Measurements from ENCODE around the gene SAT1. TPM values are rescaled to one million over a fixed set of nuclear protein-coding genes. Genes with fewer than 3 reads are reported as not detected.

SAT1 gene
- total RNA-seq, 4 donors from 2014 or later, result 116 to 358 (median 220) TPM

DNA sequence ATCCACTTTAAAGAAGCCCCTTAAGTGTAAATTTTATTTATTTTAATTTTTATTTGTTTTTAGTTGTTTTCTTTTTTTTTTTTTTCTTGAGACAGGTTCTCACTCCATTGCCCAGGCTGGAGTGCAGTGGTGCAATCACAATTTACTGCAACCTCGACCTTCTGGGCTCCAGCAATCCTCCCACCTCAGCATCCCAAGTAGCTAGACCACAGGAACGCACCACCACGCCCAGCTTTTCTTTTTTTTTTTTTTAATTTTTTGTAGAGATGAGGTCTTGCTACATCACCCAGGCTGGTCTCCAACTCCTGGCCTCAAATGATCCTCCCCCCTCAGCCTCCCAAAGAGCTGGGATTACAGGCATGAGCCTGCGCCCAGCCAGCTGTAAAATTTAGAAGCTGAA, 6.0 kb downstream of the SAT1 start:
- Histone ChIP-seq H3K4me3 (no peak overlapping the region), H3K27me3 (no peaks in the 10 kb centered on the region), H3K27ac (peak overlapping the region in 1 of 2 donors; percentile 3), H3K36me3 (no peaks in the 10 kb centered on the region), H3K9me3 (no peaks in the 10 kb centered on the region), H3K4me1 (no peaks in the 10 kb centered on the region)
- no peak for TF ChIP-seq POLR2A (IDR thresholded peaks at IDR 0.05)
- TF ChIP-seq, protein P1, sequence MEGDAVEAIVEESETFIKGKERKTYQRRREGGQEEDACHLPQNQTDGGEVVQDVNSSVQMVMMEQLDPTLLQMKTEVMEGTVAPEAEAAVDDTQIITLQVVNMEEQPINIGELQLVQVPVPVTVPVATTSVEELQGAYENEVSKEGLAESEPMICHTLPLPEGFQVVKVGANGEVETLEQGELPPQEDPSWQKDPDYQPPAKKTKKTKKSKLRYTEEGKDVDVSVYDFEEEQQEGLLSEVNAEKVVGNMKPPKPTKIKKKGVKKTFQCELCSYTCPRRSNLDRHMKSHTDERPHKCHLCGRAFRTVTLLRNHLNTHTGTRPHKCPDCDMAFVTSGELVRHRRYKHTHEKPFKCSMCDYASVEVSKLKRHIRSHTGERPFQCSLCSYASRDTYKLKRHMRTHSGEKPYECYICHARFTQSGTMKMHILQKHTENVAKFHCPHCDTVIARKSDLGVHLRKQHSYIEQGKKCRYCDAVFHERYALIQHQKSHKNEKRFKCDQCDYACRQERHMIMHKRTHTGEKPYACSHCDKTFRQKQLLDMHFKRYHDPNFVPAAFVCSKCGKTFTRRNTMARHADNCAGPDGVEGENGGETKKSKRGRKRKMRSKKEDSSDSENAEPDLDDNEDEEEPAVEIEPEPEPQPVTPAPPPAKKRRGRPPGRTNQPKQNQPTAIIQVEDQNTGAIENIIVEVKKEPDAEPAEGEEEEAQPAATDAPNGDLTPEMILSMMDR (IDR thresholded peaks at IDR 0.05), result no peak
- no peak for DNase-seq
- intact Hi-C loops (cut with DNase I; ENCODE audit: low total_unique reads), result no loop called here

DNA sequence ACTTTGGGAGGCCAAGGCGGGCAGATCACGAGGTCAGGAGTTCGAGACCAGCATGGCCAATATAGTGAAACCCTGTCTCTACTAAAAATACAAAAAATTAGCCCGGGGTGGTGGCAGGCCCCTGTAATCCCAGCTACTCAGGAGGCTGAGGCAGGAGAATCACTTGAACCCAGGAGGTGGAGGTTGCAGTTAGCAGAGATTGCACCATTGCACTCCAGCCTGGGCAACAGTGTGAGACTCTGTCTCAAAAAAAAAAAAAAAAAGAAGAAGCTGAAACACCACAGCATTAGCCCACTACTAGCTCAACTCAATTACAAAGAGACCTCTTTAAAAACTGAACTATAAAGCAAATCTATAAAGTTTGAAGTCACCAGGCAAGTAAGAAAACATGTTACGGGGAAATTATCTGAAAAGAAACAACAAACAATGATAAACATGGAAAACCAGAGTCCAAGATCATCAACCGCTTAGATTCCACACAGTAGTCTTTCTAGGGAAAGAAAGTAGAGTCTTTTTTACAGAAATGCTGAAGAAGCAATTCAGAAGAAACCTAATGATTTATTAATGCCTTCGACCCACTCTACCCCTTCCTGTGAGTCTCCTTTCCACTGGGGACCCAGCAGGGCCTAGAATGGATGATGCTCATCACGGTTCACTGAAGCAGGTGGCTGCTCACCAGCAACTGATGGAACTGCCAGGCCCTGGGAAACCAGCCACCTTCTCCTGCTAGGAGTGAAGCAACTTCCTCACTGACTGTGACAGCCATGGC, 6.6 kb downstream of the SAT1 start:
- no peak overlapping the region for H3K4me3 ChIP-seq
- H3K9me3 ChIP-seq, result no peaks in the 10 kb centered on the region
- no peak for DNase-seq
- H3K4me1 ChIP-seq, result no peaks in the 10 kb centered on the region
- no peaks in the 10 kb centered on the region for H3K27me3 ChIP-seq
- H3K36me3 ChIP-seq, result no peaks in the 10 kb centered on the region
- intact Hi-C loops (cut with DNase I; ENCODE audit: low total_unique reads), result no loop called here
- no peak overlapping the region for H3K27ac ChIP-seq
- TF ChIP-seq, protein P1 (IDR thresholded peaks at IDR 0.05), result no peak
- TF ChIP-seq POLR2A (IDR thresholded peaks at IDR 0.05), result no peak

DNA sequence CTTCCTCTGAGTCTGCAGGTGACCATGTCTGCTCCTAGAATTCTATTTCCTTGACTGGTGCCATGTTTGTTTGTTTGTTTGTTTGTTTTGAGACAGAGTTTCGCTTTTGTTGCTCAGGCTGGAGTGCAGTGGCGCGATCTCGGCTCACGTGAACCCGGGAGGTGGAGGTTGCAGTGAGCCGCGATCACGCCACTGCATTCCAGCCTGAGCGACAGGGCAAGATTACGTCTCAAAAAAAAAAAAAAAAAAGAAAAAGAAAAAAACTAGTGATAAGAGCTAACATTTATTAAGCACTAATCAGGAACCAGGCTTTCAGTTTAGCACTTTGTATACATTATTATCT, 7.2 kb downstream of the SAT1 start:
- no peaks in the 10 kb centered on the region for H3K36me3 ChIP-seq
- intact Hi-C loops (cut with DNase I; ENCODE audit: low total_unique reads), result no loop called here
- TF ChIP-seq POLR2A (IDR thresholded peaks at IDR 0.05), result no peak
- TF ChIP-seq, protein P1 (IDR thresholded peaks at IDR 0.05), result no peak
- no peaks in the 10 kb centered on the region for H3K9me3 ChIP-seq
- H3K4me3 ChIP-seq, result no peak overlapping the region
- no peaks in the 10 kb centered on the region for H3K27me3 ChIP-seq
- no peaks in the 10 kb centered on the region for H3K4me1 ChIP-seq
- no peak overlapping the region for H3K27ac ChIP-seq
- DNase-seq, result no peak

DNA sequence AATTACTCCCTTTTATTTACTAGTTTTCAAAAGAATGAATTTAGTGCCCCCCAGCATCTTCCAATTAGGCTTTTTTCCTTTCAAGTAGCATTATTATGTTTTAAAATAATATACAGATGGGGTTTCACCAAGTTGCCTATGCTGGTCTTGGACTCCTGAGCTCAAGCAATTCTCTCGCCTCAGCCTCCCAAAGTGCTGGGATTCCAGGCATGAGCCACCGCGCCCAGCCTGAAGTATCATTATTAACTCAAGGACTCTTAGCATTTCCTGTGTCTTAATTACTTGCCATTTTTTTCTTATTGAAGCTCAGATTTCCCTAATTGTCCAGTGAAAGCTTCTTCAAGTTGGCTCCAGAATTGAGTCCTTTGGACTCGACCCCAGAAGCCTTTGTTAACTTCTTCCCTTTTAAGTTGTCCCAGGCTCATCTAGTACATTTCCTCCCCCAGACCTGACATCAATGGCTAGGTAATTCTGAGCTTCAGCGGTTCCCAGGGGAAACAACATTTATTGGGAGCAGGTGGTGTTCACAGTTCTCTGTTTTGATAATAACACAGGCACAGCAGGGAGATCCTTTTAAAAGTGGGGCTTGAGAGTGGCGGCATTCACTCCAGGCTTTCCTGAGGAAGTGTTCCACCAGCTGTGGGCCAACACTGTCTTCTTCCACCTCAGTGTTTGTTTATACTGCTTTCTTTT, 10.0 kb downstream of the SAT1 start:
- Histone ChIP-seq H3K27ac (peak overlapping the region in 1 of 2 donors; percentile 19), H3K27me3 (no peaks in the 10 kb centered on the region), H3K4me3 (no peak overlapping the region), H3K36me3 (no peaks in the 10 kb centered on the region), H3K4me1 (no peaks in the 10 kb centered on the region), H3K9me3 (no peaks in the 10 kb centered on the region)
- intact Hi-C loops (cut with DNase I; ENCODE audit: low total_unique reads), result no loop called here
- DNase-seq, result no peak
- TF ChIP-seq POLR2A (IDR thresholded peaks at IDR 0.05), result no peak
- TF ChIP-seq, protein P1 (IDR thresholded peaks at IDR 0.05), result no peak

DNA sequence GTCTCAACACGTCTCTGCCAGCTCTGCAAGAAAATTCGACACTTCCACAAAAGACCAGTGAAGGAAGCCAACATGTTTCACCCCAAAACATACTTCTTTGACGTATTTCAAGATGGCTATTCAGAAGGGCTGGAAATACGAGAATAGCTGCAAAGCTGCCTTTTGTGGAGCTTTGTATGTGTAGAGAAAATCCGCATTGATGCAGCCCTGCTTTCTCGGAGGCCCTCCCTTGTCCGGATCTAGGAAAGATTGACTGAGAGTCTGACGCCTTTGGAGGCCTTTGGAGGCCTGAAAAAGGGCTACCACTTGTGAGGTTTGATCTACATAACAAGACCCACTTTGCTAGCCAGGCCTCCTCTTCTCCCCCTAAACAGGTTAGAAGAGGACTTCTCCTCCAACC, 12.2 kb downstream of the SAT1 start:
- no peak overlapping the region for H3K27ac ChIP-seq
- no peaks in the 10 kb centered on the region for H3K36me3 ChIP-seq
- H3K9me3 ChIP-seq, result no peaks in the 10 kb centered on the region
- no peak overlapping the region for H3K4me3 ChIP-seq
- TF ChIP-seq POLR2A (IDR thresholded peaks at IDR 0.05), result no peak
- TF ChIP-seq, protein P1 (IDR thresholded peaks at IDR 0.05), result no peak
- DNase-seq, result no peak
- H3K27me3 ChIP-seq, result no peaks in the 10 kb centered on the region
- no peaks in the 10 kb centered on the region for H3K4me1 ChIP-seq
- intact Hi-C loops (cut with DNase I; ENCODE audit: low total_unique reads), result no loop called here
